ENCODE data around the gene AMDHD2.

AMDHD2 gene

GRCh38 chr16:2490190-2491105, 29.7 kb upstream of the AMDHD2 start:
- no peak for DNase-seq (ENCODE audit: extremely low spot score)
- CTCF ChIA-PET, result no interaction called here
- POLR2A ChIA-PET, result interaction anchor here (0.7 kb wide), 1 partner anchor 16 kb away, joined by 3 read pairs; no protein-coding TSS in a partner anchor
- TF ChIP-seq FOXK2 (IDR thresholded peaks at IDR 0.05), result no peak
- no peak for TF ChIP-seq LEF1 (IDR thresholded peaks at IDR 0.05; ENCODE audit: borderline replicate concordance)
- no peak for TF ChIP-seq ARNT (IDR thresholded peaks at IDR 0.05)
- TF ChIP-seq PKNOX1 (IDR thresholded peaks at IDR 0.05), result no peak
- TF ChIP-seq NFRKB (IDR thresholded peaks at IDR 0.05), result no peak

- ChIA-PET CTCF (interaction anchor here (0.7 kb wide), 1 partner anchor 9 kb away, joined by 3 read pairs; no protein-coding TSS in a partner anchor), POLR2A (no interaction called here)
- TF ChIP-seq HDGF (IDR thresholded peaks at IDR 0.05; ENCODE audit: borderline replicate concordance), result no peak
- TF ChIP-seq TARDBP (IDR thresholded peaks at IDR 0.05), result no peak
- no peak for DNase-seq (ENCODE audit: extremely low spot score)
These were observed 27.9 kb upstream of the AMDHD2 start for GRCh38 chr16:2492292-2492691.

GRCh38 chr16:2493605-2494004, 26.6 kb upstream of the AMDHD2 start:
- TF ChIP-seq FOXK2 (IDR thresholded peaks at IDR 0.05), result no peak
- TF ChIP-seq FOXA1 (IDR thresholded peaks at IDR 0.05), result no peak
- no peak for TF ChIP-seq NFRKB (IDR thresholded peaks at IDR 0.05)
- no peak for DNase-seq (ENCODE audit: extremely low spot score)
- CTCF ChIA-PET, result no interaction called here
- POLR2A ChIA-PET, result no interaction called here

- TF ChIP-seq TARDBP (IDR thresholded peaks at IDR 0.05) (no peak), BHLHE40 (IDR thresholded peaks at IDR 0.05; ENCODE audit: borderline replicate concordance) (no peak), ZNF384 (IDR thresholded peaks at IDR 0.05) (no peak), SP1 (IDR thresholded peaks at IDR 0.05) (no peak), L3MBTL2 (conservative IDR thresholded peaks at IDR 0.05) (no peak), HDGF (IDR thresholded peaks at IDR 0.05; ENCODE audit: borderline replicate concordance) (no peak), LEF1 (IDR thresholded peaks at IDR 0.05; ENCODE audit: borderline replicate concordance) (no peak), FOXK2 (IDR thresholded peaks at IDR 0.05) (no peak), FOXM1 (IDR thresholded peaks at IDR 0.05; ENCODE audit: borderline replicate concordance) (no peak), ARNT (IDR thresholded peaks at IDR 0.05) (no peak), SUZ12 (IDR thresholded peaks at IDR 0.05) (no peak), FOXA1 (IDR thresholded peaks at IDR 0.05) (no peak), NFRKB (IDR thresholded peaks at IDR 0.05) (no peak), CTBP1 (IDR thresholded peaks at IDR 0.05; ENCODE audit: borderline replicate concordance) (no peak), ELF4 (IDR thresholded peaks at IDR 0.05) (no peak), PKNOX1 (IDR thresholded peaks at IDR 0.05) (no peak)
- ChIA-PET CTCF (no interaction called here), POLR2A (no interaction called here)
- DNase-seq (ENCODE audit: extremely low spot score), result no peak
These were observed 25.6 kb upstream of the AMDHD2 start for GRCh38 chr16:2494616-2495015.

- POLR2A ChIA-PET, result no interaction called here
- CTCF ChIA-PET, result no interaction called here
- TF ChIP-seq BHLHE40 (IDR thresholded peaks at IDR 0.05; ENCODE audit: borderline replicate concordance), result no peak
- no peak for TF ChIP-seq L3MBTL2 (conservative IDR thresholded peaks at IDR 0.05)
- TF ChIP-seq PKNOX1 (IDR thresholded peaks at IDR 0.05), result no peak
- TF ChIP-seq SP1 (IDR thresholded peaks at IDR 0.05), result no peak
- no peak for TF ChIP-seq LEF1 (IDR thresholded peaks at IDR 0.05; ENCODE audit: borderline replicate concordance)
- no peak for TF ChIP-seq SUZ12 (IDR thresholded peaks at IDR 0.05)
- no peak for TF ChIP-seq TARDBP (IDR thresholded peaks at IDR 0.05)
- no peak for DNase-seq (ENCODE audit: extremely low spot score)
These were observed 25.1 kb upstream of the AMDHD2 start for GRCh38 chr16:2495041-2495440.

- CTCF ChIA-PET, result no interaction called here
- TF ChIP-seq SP1 (IDR thresholded peaks at IDR 0.05) (no peak), BHLHE40 (IDR thresholded peaks at IDR 0.05; ENCODE audit: borderline replicate concordance) (no peak), CTBP1 (IDR thresholded peaks at IDR 0.05; ENCODE audit: borderline replicate concordance) (no peak), ZNF384 (IDR thresholded peaks at IDR 0.05) (no peak), ELF4 (IDR thresholded peaks at IDR 0.05) (no peak), FOXK2 (IDR thresholded peaks at IDR 0.05) (no peak)
- POLR2A ChIA-PET, result interaction anchor here (1.3 kb wide), 1 partner anchor 22 kb away, joined by 5 read pairs; the partner anchor contains the start of gene TBC1D24
These were observed 23.7 kb upstream of the AMDHD2 start for GRCh38 chr16:2496223-2497115.

More at GRCh38 chr16:2496223-2497115, 23.7 kb upstream of the AMDHD2 start:
- no peak for DNase-seq (ENCODE audit: extremely low spot score)

All from HEK293T (cell line).